ENCODE measurements around the gene ATP2A3. TPM values are rescaled to one million over a fixed set of nuclear protein-coding genes. Genes with fewer than 3 reads are reported as not detected.

Gene ATP2A3
- total RNA-seq, 1 donor from 2014 or later, result 9.7 TPM

Other genes with a start within 250 kb of the ATP2A3 start
- 0.16 TPM for gene HASPIN, start 240.5 kb downstream of the ATP2A3 start, total RNA-seq
- 19.8 TPM for gene ITGAE, start 163.2 kb downstream of the ATP2A3 start, total RNA-seq
- gene NCBP3, start 118.2 kb downstream of the ATP2A3 start, total RNA-seq, result 27.5 TPM
- 4.9 TPM for gene CAMKK1, start 71.4 kb downstream of the ATP2A3 start, total RNA-seq
- 2.3 TPM for gene P2RX1, start 48.0 kb downstream of the ATP2A3 start, total RNA-seq
- gene ZZEF1, start 178.6 kb upstream of the ATP2A3 start, total RNA-seq, result 56.2 TPM
- 16.6 TPM for gene CYB5D2, start 178.8 kb upstream of the ATP2A3 start, total RNA-seq